Psoas muscle (tissue), 8 donors: ENCODE measurements around the gene MYO5A. TPM values are rescaled to one million over a fixed set of nuclear protein-coding genes. Genes with fewer than 3 reads are reported as not detected.
A peak's percentile ranks its signal among the peaks of the same experiment; 100 is the strongest.

Experiments used
- ATAC-seq, 4 donors: fragments of 200-7000 bp; cut with Tn5 transposase; one replicate each; pipeline ENCODE4 v1.9.1; 2020; ENCODE audit warnings: moderate library complexity in 3 of 4, mild to moderate bottlenecking in 2 of 4
- DNase-seq, 2 donors: peaks; one replicate each; pipeline ENCODE4 v3.0.0-alpha.2; 2020
- H3K27ac ChIP-seq: fragments of 200-600 bp; one replicate; pipeline ENCODE4 v1.8.0; 2022
- H3K27me3 ChIP-seq, 3 donors: fragments of 200-600 bp in 1 of 3; one replicate each; pipeline versions ENCODE4 v1.6.1 to v1.8.0; 2013 to 2022; ENCODE audit warnings: low read length in 2 of 3, mild to moderate bottlenecking in 2 of 3, moderate library complexity in 1 of 3; ENCODE audit not compliant: insufficient read depth in 3 of 3
- H3K36me3 ChIP-seq, 2 donors: fragments of 200-600 bp in 1 of 2; one replicate each; pipeline versions ENCODE4 v1.6.1 to v1.8.0; 2013 to 2022; ENCODE audit warnings: low read depth in 1 of 2, mild to moderate bottlenecking in 1 of 2, moderate library complexity in 1 of 2; ENCODE audit not compliant: insufficient read depth in 1 of 2
- H3K4me1 ChIP-seq: fragments of 200-600 bp; one replicate; pipeline ENCODE4 v1.8.0; 2022
- H3K4me3 ChIP-seq: fragments of 200-600 bp; one replicate; pipeline ENCODE4 v1.8.0; 2022; ENCODE audit warnings: mild to moderate bottlenecking
- H3K9me3 ChIP-seq: fragments of 200-600 bp; one replicate; pipeline ENCODE4 v1.8.0; 2022
- WGBS, 3 donors: extraction: QIAGEN DNeasy Blood & Tissue Kit; methylation state at CpG; one replicate each; pipeline versions ENCODE4 v1.1.6 to v1.1.7; 2013; 5-methylcytosine and 5-hydroxymethylcytosine counted together
- intact Hi-C, 2 donors: fragments of 100-400 bp; cut with DNase I; formaldehyde crosslinking; loops; one replicate each; pipeline versions ENCODE4 v1.11.0 to v1.14.2; 2022
- polyA plus RNA-seq, 3 donors: library from polyadenylated mRNA; stranded (reverse); fragments of 200-250 nt; gene quantifications; one replicate each; pipeline ENCODE4 v1.2.3, GENCODE V29; 2013
- total RNA-seq, 4 donors: library from RNA; stranded (reverse); fragmentation: NEBNext Ultra II Directional in 2 of 4; extraction: Animal tissue kit (Norgen Biotek cat#: 25700) in 2 of 4; gene quantifications; one replicate each; pipeline versions ENCODE4 v1.2.1 to v1.2.4, GENCODE V29; 2021 to 2023
- TF ChIP-seq, protein P1 (sequence below): fragments of 200-600 bp; IDR thresholded peaks from one replicate; pipeline ENCODE4 v1.8.0; 2022; ENCODE audit warnings: antibody characterized with exemption
- donor health status: healthy with polysubstance abuse.
- donor health status: DM: no; HTN: no; CAD: no; lungs with moderate emphysema.
- donor health status: Bipolar disorder and iron deficiency.
- donor health status: healthy.
- donor health status: DM: yes; HTN: yes; CAD: no.
- donor health status: DM: no; HTN: no; CAD: no.
- donor health status: DM: no; HTN: no; CAD: no.
- donor health status: DM: yes; HTN: yes; CAD: no.

Gene MYO5A
- total and polyA plus RNA-seq, 7 donors, result 3.6 to 9.9 (median 6.3) TPM

DNA sequence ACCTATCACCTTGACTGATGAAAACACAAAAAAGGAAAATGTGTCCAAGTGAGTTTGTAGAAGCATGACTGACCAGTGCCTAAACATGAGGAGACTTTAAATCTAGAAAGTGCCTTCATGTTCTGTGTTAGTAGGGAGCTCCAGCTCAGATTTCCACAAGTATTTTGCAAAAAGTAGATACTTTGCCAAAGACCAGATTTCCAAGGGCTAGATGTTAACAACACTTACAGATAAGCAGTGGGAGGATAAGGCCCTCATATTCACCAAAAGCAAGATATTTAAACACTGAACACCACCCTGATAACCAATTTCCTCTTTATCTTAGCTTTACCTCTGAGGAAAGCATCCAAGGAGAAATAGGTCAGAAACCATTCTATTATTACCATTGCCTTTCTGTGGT is 91.0 kb downstream of the MYO5A start:
- intact Hi-C loops, result no loop called here
- Histone ChIP-seq H3K4me1 (peaks cover 48% of the 10 kb centered on the region), H3K27me3 (no peaks in the 10 kb centered on the region), H3K9me3 (no peaks in the 10 kb centered on the region), H3K4me3 (no peak overlapping the region), H3K36me3 (no peaks in the 10 kb centered on the region), H3K27ac (peak overlapping the region; percentile 65)
- no peak for ATAC-seq
- DNase-seq, result no peak
- TF ChIP-seq, protein P1, sequence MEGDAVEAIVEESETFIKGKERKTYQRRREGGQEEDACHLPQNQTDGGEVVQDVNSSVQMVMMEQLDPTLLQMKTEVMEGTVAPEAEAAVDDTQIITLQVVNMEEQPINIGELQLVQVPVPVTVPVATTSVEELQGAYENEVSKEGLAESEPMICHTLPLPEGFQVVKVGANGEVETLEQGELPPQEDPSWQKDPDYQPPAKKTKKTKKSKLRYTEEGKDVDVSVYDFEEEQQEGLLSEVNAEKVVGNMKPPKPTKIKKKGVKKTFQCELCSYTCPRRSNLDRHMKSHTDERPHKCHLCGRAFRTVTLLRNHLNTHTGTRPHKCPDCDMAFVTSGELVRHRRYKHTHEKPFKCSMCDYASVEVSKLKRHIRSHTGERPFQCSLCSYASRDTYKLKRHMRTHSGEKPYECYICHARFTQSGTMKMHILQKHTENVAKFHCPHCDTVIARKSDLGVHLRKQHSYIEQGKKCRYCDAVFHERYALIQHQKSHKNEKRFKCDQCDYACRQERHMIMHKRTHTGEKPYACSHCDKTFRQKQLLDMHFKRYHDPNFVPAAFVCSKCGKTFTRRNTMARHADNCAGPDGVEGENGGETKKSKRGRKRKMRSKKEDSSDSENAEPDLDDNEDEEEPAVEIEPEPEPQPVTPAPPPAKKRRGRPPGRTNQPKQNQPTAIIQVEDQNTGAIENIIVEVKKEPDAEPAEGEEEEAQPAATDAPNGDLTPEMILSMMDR, result no peak

DNA sequence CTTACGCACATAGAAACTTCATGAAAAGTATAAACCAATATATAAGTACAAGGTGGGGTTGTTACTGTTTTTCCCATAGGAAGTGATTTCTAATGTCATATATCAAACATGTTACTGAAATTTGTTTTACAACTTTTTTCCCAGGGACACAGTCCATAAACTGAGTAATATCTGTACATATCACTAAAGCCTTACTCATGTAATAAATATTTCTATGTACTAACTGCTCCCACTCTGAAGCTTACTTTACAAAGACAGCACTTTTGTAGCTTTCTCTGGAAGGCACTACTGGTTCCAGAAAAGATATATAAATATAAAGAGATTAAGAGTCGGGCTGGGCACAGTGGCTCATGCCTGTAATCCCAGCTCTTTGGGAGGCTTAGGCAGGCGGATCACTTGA is 91.7 kb downstream of the MYO5A start:
- TF ChIP-seq, protein P1, result no peak

DNA sequence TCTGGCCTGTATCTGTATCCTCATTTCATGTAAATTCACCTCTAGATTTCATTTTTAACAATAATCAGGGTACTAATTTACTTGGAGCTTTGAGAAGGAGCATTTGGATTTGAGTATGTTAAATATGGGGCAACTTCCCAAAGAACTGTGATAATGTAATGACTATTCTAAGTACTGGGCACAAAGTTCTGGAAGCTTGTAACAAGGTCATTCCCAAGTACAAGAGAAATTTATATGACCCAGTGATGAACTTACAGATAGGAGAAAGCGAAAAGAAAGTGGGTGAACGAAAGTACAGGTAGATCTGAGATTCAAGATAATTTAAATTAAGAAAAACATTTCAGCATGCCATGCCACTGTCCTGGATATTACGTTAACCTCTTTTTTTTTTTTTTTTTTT is 93.8 kb downstream of the MYO5A start:
- Histone ChIP-seq H3K36me3 (no peaks in the 10 kb centered on the region), H3K4me3 (no peak overlapping the region), H3K9me3 (no peaks in the 10 kb centered on the region), H3K4me1 (peaks cover 45% of the 10 kb centered on the region), H3K27ac (peak overlapping the region; percentile 65), H3K27me3 (no peaks in the 10 kb centered on the region)
- ATAC-seq (peak in 3 of 4 donors; percentile 51 to 71 (median 70)), DNase-seq (no peak)
- WGBS, 3 donors, result 53 to 71% (median 58%) methylated on average over 3 of the region's 3 CpGs
- intact Hi-C loops, result no loop called here
- TF ChIP-seq, protein P1, result no peak

More for the DNA sequence above, 91.7 kb downstream of the MYO5A start:
- Histone ChIP-seq H3K4me3 (no peak overlapping the region), H3K27ac (peak overlapping the region; percentile 65), H3K36me3 (no peaks in the 10 kb centered on the region), H3K4me1 (peaks cover 49% of the 10 kb centered on the region), H3K27me3 (no peaks in the 10 kb centered on the region), H3K9me3 (no peaks in the 10 kb centered on the region)
- WGBS, 3 donors, result 55 to 66% (median 60%) methylated on average over 3 of the region's 3 CpGs
- DNase-seq (no peak), ATAC-seq (no peak)
- intact Hi-C loops, result no loop called here

DNA sequence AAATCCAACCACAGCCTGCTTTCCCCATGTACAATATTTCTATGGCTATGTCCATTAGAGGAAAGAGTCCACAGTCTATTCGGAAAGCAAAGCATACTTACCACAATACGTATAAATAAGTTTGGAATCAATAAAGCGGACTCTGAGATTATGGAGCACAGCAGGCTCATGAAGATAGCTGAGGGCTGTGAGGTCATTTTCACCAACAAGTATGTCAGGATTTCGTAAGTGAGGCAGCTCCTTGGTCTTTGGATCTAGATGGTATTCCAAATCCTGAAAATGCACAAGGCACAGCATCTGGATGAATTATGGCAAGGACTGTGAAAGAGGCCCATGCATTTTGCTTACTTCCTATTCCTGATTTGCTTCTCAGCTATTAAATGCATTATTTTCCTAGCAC is 100.4 kb downstream of the MYO5A start:
- H3K4me3 ChIP-seq, result peak overlapping the region; percentile 44
- TF ChIP-seq, protein P1, result no peak
- ATAC-seq (peak in 3 of 4 donors; percentile 19 to 26 (median 25)), DNase-seq (no peak)
- H3K27ac ChIP-seq, result peak overlapping the region; percentile 80
- H3K36me3 ChIP-seq, result no peaks in the 10 kb centered on the region
- intact Hi-C loops, result no loop called here
- peaks cover 53% of the 10 kb centered on the region for H3K4me1 ChIP-seq
- no peaks in the 10 kb centered on the region for H3K9me3 ChIP-seq
- H3K27me3 ChIP-seq, result no peaks in the 10 kb centered on the region
- WGBS, 3 donors, result 64 to 81% (median 70%) methylated on average over 4 of the region's 4 CpGs

- Histone ChIP-seq H3K4me3 (peak overlapping the region; percentile 44), H3K36me3 (no peaks in the 10 kb centered on the region), H3K4me1 (peaks cover 48% of the 10 kb centered on the region), H3K27ac (peak overlapping the region; percentile 80), H3K9me3 (no peaks in the 10 kb centered on the region), H3K27me3 (no peaks in the 10 kb centered on the region)
- ATAC-seq, result peak; percentile 89 to 91 (median 89)
- intact Hi-C loops, result no loop called here
- 11 to 23% (median 20%) methylated on average over 3 of the region's 3 CpGs for WGBS, 3 donors
- TF ChIP-seq, protein P1, result no peak
- peak; percentile 32 to 80 for DNase-seq
Observed at GRCh38 chr15:52427804-52428203, 100.9 kb downstream of the MYO5A start.
